NCI-H2081 (cell line): ENCODE measurements around the gene LZTS2.
"Not testable (repeated sequence)": the region's sequence is repeated elsewhere in the genome, so short reads cannot be mapped to it uniquely, and the experiment has no call there.

Experiments used
- DNase-seq, 2 experiments: peaks; one replicate each; lab custom pipeline; 2025; lab: John Stamatoyannopoulos, UW

Gene LZTS2

GRCh38 chr10:101033276-101033675 lies 33.7 kb downstream of the LZTS2 start:
- DNase-seq = no peak

- DNase-seq = not testable (repeated sequence)
Measured at GRCh38 chr10:101034404-101034803, 34.8 kb downstream of the LZTS2 start.

- no peak for DNase-seq
Measured at GRCh38 chr10:101035314-101035713, 35.7 kb downstream of the LZTS2 start.

GRCh38 chr10:101035916-101036702 lies 36.5 kb downstream of the LZTS2 start:
- no peak for DNase-seq

- DNase-seq = no peak
Measured at GRCh38 chr10:101036726-101037125, 37.1 kb downstream of the LZTS2 start.

- no peak for DNase-seq
Measured at GRCh38 chr10:101038484-101038883, 38.9 kb downstream of the LZTS2 start.

- DNase-seq = no peak
Measured at GRCh38 chr10:101040061-101040460, 40.5 kb downstream of the LZTS2 start.

- no peak for DNase-seq
Measured at GRCh38 chr10:101040851-101041250, 41.2 kb downstream of the LZTS2 start.

GRCh38 chr10:101041252-101041761 lies 41.7 kb downstream of the LZTS2 start:
- DNase-seq = peak; percentile 60 to 67

GRCh38 chr10:101042118-101042517 lies 42.5 kb downstream of the LZTS2 start:
- DNase-seq = no peak

- peak; percentile 81 to 90 for DNase-seq
Measured at GRCh38 chr10:101042667-101043362, 43.2 kb downstream of the LZTS2 start.

- peak in 1 of 2 experiments; percentile 10 for DNase-seq
Measured at GRCh38 chr10:101043363-101043707, 43.7 kb downstream of the LZTS2 start.

GRCh38 chr10:101044117-101044516 lies 44.5 kb downstream of the LZTS2 start:
- DNase-seq = no peak

GRCh38 chr10:101046332-101047238 lies 47.0 kb downstream of the LZTS2 start:
- DNase-seq = no peak

GRCh38 chr10:101047268-101047667 lies 47.7 kb downstream of the LZTS2 start:
- no peak for DNase-seq

GRCh38 chr10:101047961-101048892 lies 48.6 kb downstream of the LZTS2 start:
- DNase-seq = peak; percentile 57 to 67

- peak; percentile 61 to 76 for DNase-seq
Measured at GRCh38 chr10:101050208-101051069, 50.8 kb downstream of the LZTS2 start.

GRCh38 chr10:101052285-101052684 lies 52.7 kb downstream of the LZTS2 start:
- DNase-seq = no peak

- no peak for DNase-seq
Measured at GRCh38 chr10:101053516-101053915, 53.9 kb downstream of the LZTS2 start.

GRCh38 chr10:101054351-101054750 lies 54.7 kb downstream of the LZTS2 start:
- DNase-seq = no peak
